DOHH2 (cell line): ENCODE measurements around the gene DCAF15.

Experiments
- CTCF ChIP-seq: fragments of 200-600 bp; sonication (generic); IDR thresholded peaks from one replicate; pipeline ENCODE4 v1.5.1; 2014; ENCODE audit warnings: antibody characterized with exemption, mild to moderate bottlenecking, low read depth, low read length; ENCODE audit not compliant: poor library complexity, severe bottlenecking
- EZH2phosphoT487 ChIP-seq: fragments of 200-600 bp; sonication (generic); IDR thresholded peaks from 2 replicates; pipeline ENCODE4 v1.6.1; 2017; ENCODE audit warnings: borderline replicate concordance, mild to moderate bottlenecking, antibody characterized with exemption, low read length, moderate library complexity, mixed read lengths

- TF ChIP-seq CTCF (no peak), EZH2phosphoT487 (no peak)
These were observed 3.5 kb downstream of the DCAF15 start for GRCh38 chr19:13955662-13956364.
